LNCaP clone FGC (cell line): ENCODE results near the gene RARG.

Experiments used
- DNase-seq: peaks from one replicate; pipeline ENCODE4 v3.0.0-alpha.2; 2011; ENCODE audit warnings: low read depth
- H3K4me3 ChIP-seq: 2 replicates; pipeline ENCODE4 v1.5.1; 2011; ENCODE audit warnings: mild to moderate bottlenecking, low read depth, low read length, control low read depth
- CTCF ChIP-seq: IDR thresholded peaks from 2 replicates; pipeline ENCODE4 v1.5.1; 2012; ENCODE audit warnings: mild to moderate bottlenecking; ENCODE audit not compliant: control insufficient read depth, insufficient read depth; ENCODE audit errors: extremely low read depth

RARG gene

GRCh38 chr12:53234271-53234914 is 2.4 kb upstream of the RARG start:
- DNase-seq = no peak
- no peak for TF ChIP-seq CTCF
- H3K4me3 ChIP-seq = no peak overlapping the region

- no peak for DNase-seq
- TF ChIP-seq CTCF = no peak
- H3K4me3 ChIP-seq = no peak overlapping the region
Observed at GRCh38 chr12:53233671-53234121, 1.7 kb upstream of the RARG start.

GRCh38 chr12:53232646-53233461 is 845 bp upstream of the RARG start:
- no peak for DNase-seq
- H3K4me3 ChIP-seq = peak overlapping the region; percentile 40
- no peak for TF ChIP-seq CTCF

GRCh38 chr12:53231671-53231920 is 413 bp downstream of the RARG start:
- peak overlapping the region; percentile 58 for H3K4me3 ChIP-seq
- TF ChIP-seq CTCF = no peak
- no peak for DNase-seq

GRCh38 chr12:53230108-53230845 is 1.7 kb downstream of the RARG start:
- no peak overlapping the region for H3K4me3 ChIP-seq
- no peak for DNase-seq
- no peak for TF ChIP-seq CTCF

GRCh38 chr12:53229454-53229853 is 2.6 kb downstream of the RARG start:
- no peak for TF ChIP-seq CTCF
- no peak overlapping the region for H3K4me3 ChIP-seq
- DNase-seq = no peak

- no peak for DNase-seq
- no peak for TF ChIP-seq CTCF
- no peak overlapping the region for H3K4me3 ChIP-seq
Observed at GRCh38 chr12:53227836-53228235, 4.2 kb downstream of the RARG start.
